ENCODE measurements around the gene AFF3. TPM values are rescaled to one million over a fixed set of nuclear protein-coding genes. Genes with fewer than 3 reads are reported as not detected.

Gene AFF3, protein sequence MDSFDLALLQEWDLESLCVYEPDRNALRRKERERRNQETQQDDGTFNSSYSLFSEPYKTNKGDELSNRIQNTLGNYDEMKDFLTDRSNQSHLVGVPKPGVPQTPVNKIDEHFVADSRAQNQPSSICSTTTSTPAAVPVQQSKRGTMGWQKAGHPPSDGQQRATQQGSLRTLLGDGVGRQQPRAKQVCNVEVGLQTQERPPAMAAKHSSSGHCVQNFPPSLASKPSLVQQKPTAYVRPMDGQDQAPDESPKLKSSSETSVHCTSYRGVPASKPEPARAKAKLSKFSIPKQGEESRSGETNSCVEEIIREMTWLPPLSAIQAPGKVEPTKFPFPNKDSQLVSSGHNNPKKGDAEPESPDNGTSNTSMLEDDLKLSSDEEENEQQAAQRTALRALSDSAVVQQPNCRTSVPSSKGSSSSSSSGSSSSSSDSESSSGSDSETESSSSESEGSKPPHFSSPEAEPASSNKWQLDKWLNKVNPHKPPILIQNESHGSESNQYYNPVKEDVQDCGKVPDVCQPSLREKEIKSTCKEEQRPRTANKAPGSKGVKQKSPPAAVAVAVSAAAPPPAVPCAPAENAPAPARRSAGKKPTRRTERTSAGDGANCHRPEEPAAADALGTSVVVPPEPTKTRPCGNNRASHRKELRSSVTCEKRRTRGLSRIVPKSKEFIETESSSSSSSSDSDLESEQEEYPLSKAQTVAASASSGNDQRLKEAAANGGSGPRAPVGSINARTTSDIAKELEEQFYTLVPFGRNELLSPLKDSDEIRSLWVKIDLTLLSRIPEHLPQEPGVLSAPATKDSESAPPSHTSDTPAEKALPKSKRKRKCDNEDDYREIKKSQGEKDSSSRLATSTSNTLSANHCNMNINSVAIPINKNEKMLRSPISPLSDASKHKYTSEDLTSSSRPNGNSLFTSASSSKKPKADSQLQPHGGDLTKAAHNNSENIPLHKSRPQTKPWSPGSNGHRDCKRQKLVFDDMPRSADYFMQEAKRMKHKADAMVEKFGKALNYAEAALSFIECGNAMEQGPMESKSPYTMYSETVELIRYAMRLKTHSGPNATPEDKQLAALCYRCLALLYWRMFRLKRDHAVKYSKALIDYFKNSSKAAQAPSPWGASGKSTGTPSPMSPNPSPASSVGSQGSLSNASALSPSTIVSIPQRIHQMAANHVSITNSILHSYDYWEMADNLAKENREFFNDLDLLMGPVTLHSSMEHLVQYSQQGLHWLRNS (N-terminal part only)
- 1 to 10 TPM; 3.5 to 5.3 TPM for total RNA-seq
- polyA plus RNA-seq: 1 to 10 TPM in 1 of 2 donors, under 1 TPM in 1; 0.48 to 1.1 TPM

- WGBS: 83% methylated on average over 11 of the region's 11 CpGs
- DNase-seq (ENCODE audit: low spot score): no peak
- TF ChIP-seq NR2F2 (IDR thresholded peaks at IDR 0.05) (no peak), TAF1 (conservative IDR thresholded peaks at IDR 0.05) (no peak), EGR1 (IDR thresholded peaks at IDR 0.05; ENCODE audit: low read depth in 2 of 2) (no peak), GABPA (IDR thresholded peaks at IDR 0.05 in 1 of 2, conservative IDR thresholded peaks at IDR 0.05 in 1 of 2) (no peak), FOXA2 (IDR thresholded peaks at IDR 0.05) (no peak), RXRA (IDR thresholded peaks at IDR 0.05) (no peak), FOXA1 (IDR thresholded peaks at IDR 0.05) (no peak), SP1 (IDR thresholded peaks at IDR 0.05) (no peak), REST (IDR thresholded peaks at IDR 0.05) (no peak), RAD21 (IDR thresholded peaks at IDR 0.05) (no peak), JUND (IDR thresholded peaks at IDR 0.05) (no peak), HNF4A (conservative IDR thresholded peaks at IDR 0.05) (no peak), MAX (IDR thresholded peaks at IDR 0.05) (no peak), HNF4G (IDR thresholded peaks at IDR 0.05) (no peak), YY1 (IDR thresholded peaks at IDR 0.05) (no peak)
- TF ChIP-seq, protein P1, sequence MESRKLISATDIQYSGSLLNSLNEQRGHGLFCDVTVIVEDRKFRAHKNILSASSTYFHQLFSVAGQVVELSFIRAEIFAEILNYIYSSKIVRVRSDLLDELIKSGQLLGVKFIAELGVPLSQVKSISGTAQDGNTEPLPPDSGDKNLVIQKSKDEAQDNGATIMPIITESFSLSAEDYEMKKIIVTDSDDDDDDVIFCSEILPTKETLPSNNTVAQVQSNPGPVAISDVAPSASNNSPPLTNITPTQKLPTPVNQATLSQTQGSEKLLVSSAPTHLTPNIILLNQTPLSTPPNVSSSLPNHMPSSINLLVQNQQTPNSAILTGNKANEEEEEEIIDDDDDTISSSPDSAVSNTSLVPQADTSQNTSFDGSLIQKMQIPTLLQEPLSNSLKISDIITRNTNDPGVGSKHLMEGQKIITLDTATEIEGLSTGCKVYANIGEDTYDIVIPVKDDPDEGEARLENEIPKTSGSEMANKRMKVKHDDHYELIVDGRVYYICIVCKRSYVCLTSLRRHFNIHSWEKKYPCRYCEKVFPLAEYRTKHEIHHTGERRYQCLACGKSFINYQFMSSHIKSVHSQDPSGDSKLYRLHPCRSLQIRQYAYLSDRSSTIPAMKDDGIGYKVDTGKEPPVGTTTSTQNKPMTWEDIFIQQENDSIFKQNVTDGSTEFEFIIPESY (IDR thresholded peaks at IDR 0.05): no peak
- TF ChIP-seq, protein P2, sequence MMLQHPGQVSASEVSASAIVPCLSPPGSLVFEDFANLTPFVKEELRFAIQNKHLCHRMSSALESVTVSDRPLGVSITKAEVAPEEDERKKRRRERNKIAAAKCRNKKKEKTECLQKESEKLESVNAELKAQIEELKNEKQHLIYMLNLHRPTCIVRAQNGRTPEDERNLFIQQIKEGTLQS (IDR thresholded peaks at IDR 0.05): no peak
- TF ChIP-seq, protein P3, sequence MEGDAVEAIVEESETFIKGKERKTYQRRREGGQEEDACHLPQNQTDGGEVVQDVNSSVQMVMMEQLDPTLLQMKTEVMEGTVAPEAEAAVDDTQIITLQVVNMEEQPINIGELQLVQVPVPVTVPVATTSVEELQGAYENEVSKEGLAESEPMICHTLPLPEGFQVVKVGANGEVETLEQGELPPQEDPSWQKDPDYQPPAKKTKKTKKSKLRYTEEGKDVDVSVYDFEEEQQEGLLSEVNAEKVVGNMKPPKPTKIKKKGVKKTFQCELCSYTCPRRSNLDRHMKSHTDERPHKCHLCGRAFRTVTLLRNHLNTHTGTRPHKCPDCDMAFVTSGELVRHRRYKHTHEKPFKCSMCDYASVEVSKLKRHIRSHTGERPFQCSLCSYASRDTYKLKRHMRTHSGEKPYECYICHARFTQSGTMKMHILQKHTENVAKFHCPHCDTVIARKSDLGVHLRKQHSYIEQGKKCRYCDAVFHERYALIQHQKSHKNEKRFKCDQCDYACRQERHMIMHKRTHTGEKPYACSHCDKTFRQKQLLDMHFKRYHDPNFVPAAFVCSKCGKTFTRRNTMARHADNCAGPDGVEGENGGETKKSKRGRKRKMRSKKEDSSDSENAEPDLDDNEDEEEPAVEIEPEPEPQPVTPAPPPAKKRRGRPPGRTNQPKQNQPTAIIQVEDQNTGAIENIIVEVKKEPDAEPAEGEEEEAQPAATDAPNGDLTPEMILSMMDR (IDR thresholded peaks at IDR 0.05; ENCODE audit: low read depth, low read length, missing input control): no peak
- Histone ChIP-seq H3K4me3 (ENCODE audit: low read depth in 1 of 3, low read length in 3 of 3) (no peak within 1 kb of the TSS), H3K9ac (ENCODE audit: low read depth in 1 of 2, low read length in 2 of 2) (peak within 1 kb of the TSS in 1 of 2 donors; percentile 16), H3K27ac (ENCODE audit: low read depth in 1 of 2, low read length in 2 of 2) (no peak within 1 kb of the TSS), H3K27me3 (ENCODE audit: control insufficient read depth in 4 of 4, insufficient read depth in 4 of 4, low read length in 3 of 4) (no peaks in the 10 kb centered on the region), H3K36me3 (ENCODE audit: control insufficient read depth in 4 of 4, insufficient read depth in 3 of 4, low read depth in 1 of 4, low read length in 3 of 4) (no peaks in the 10 kb centered on the region), H3K9me3 (ENCODE audit: control insufficient read depth in 4 of 4, low read length in 3 of 4) (no peaks in the 10 kb centered on the region), H3K4me1 (ENCODE audit: control insufficient read depth in 4 of 4, insufficient read depth in 4 of 4, low read length in 3 of 4) (no peaks in the 10 kb centered on the region)
These were observed at the start of gene AFF3 for GRCh38 chr2:100142393-100142792. Gene AFF3, minus strand, starts transcription at chr2:100142590. Its CDS starts 38,136 bp downstream, at chr2:100104454.

All from liver (tissue), 9 donors.